ENCODE measurements around the gene SULT2B1.
"Not testable (repeated sequence)": the region's sequence is repeated elsewhere in the genome, so short reads cannot be mapped to it uniquely, and the experiment has no call there.

The SULT2B1 gene

GRCh38 chr19:48618916-48619691 is 67.1 kb downstream of the SULT2B1 start, which contains the start of the genes RPL18 and SPHK2:
RPL18 (minus strand) TSS chr19:48619178; CDS start chr19:48619143, 35 bp downstream.
SPHK2 (plus strand) TSS chr19:48619506; CDS start chr19:48620515, 1,009 bp downstream.
- peak; percentile 99 for DNase-seq (ENCODE audit: low read depth, low spot score)

DNA sequence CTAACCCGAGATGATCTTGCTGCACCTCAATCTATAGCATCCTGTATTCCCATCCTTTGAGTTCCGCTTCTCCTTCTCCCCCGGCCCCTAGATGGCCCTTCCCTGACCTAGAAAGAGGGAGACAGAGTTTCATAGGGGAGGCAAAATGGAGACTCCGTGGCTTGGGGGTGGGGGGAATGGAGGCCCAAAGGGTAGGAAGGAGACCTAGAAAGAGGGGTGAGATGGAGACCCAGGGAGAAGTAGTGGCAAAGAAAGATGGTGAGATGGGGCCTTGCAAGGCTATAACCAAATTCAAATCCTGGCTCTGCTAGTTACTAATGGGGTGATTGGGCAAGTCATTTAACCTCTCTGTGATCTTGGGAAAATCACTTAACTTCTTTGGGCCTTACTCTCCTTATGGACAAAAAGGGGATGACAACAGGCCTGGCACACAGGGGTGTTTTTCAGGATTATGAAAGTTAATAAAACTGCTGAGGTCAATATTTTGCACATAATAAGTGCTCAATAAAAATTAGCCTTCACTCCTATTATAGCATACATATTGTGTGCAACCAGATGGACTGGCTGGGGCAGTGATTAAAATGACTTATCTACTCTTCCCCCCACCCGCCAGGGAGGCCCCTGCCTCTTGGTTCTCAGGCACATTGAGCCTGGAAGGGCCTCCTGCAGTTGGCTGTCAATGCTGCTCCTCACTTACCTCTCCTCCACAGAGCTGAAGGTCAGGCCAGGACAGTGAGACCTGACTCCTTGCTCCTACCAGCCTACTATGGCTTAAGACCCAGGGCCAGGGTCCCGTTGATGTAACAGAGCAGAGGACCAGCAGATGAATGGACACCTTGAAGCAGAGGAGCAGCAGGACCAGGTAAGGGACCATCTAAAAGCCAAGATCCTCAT is 68.0 kb downstream of the SULT2B1 start:
- no peak for DNase-seq (ENCODE audit: low read depth, low spot score)

DNA sequence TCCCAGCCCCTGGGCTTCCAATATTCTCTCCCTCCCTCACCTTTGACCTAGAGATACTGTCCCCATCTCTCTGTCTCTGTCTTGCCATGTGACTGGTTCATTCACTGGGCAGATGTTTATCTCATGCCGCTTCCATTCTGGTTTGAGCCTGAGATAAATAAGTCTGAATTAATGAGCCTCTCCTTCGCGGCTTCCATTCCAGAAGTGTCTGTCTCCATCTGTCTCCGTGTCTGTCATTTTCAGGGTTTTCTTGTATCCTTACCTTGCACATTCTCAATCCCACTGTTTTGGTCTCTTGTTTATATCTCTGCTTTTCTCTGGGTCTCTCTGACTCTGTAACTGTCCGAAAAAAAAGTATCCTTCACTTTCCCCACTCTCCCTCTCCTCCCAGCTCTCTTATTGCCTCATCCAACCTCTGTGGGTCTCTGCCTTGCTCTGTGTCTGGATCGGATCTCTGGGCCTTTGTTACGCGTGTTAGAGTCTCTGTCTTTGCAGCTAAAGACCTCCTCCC is 71.6 kb downstream of the SULT2B1 start:
- no peak for DNase-seq (ENCODE audit: low read depth, low spot score)

DNA sequence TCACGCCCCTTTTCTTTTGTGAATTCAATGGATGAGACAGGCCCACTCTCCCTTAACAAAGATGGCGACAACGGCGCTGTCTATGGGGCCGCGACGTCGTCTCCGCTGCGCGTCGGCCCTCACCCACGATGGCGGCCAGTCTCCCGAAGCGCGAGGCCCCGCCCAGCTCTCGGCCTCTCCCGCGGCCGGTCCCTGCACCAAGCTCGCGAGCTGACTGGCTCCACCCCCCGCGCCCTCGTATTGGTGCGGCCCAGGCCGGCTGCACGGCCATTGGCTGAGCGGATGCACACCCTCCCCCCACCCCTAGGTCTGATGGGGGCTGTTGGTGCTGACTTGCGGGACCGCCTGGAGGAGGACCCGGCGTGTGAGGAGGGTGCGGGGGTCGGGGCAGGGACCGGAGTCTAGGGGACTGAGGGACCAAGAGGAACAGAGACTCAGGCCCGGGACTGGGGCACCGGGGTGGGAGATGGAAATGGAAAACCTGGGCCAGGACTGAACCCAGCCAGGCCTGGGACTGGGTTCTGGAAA is 72.2 kb downstream of the SULT2B1 start:
- no peak for DNase-seq (ENCODE audit: low read depth, low spot score)

- DNase-seq (ENCODE audit: low read depth, low spot score) = no peak
Measured at GRCh38 chr19:48624791-48625723, 73.1 kb downstream of the SULT2B1 start.

- DNase-seq (ENCODE audit: low read depth, low spot score) = no peak
Measured at GRCh38 chr19:48625891-48626327, 73.9 kb downstream of the SULT2B1 start.

GRCh38 chr19:48627201-48627864 is 75.4 kb downstream of the SULT2B1 start:
- DNase-seq (ENCODE audit: low read depth, low spot score) = no peak

GRCh38 chr19:48627865-48628314 is 75.9 kb downstream of the SULT2B1 start:
- no peak for DNase-seq (ENCODE audit: low read depth, low spot score)

DNA sequence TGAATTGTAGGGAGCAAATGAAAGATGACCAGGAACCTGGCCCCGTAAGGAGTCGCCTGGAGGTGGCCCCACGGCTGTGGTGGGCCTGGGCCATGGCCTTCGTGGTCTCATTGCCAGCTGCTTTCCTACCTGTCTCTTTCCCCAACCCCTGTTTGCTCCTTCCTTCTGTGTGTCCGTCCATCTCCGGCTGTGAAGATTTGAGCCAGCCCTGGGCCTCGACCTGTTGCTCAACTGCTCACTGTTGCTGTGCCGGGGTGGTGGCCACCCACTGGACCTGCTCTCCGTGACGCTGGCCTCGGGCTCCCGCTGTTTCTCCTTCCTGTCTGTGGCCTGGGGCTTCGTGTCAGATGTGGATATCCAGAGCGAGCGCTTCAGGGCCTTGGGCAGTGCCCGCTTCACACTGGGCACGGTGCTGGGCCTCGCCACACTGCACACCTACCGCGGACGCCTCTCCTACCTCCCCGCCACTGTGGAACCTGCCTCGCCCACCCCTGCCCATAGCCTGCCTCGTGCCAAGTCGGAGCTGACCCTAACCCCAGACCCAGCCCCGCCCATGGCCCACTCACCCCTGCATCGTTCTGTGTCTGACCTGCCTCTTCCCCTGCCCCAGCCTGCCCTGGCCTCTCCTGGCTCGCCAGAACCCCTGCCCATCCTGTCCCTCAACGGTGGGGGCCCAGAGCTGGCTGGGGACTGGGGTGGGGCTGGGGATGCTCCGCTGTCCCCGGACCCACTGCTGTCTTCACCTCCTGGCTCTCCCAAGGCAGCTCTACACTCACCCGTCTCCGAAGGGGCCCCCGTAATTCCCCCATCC is 76.7 kb downstream of the SULT2B1 start:
- no peak for DNase-seq (ENCODE audit: low read depth, low spot score)

- DNase-seq (ENCODE audit: low read depth, low spot score) = no peak
Measured at GRCh38 chr19:48629297-48629598, 77.3 kb downstream of the SULT2B1 start.

DNA sequence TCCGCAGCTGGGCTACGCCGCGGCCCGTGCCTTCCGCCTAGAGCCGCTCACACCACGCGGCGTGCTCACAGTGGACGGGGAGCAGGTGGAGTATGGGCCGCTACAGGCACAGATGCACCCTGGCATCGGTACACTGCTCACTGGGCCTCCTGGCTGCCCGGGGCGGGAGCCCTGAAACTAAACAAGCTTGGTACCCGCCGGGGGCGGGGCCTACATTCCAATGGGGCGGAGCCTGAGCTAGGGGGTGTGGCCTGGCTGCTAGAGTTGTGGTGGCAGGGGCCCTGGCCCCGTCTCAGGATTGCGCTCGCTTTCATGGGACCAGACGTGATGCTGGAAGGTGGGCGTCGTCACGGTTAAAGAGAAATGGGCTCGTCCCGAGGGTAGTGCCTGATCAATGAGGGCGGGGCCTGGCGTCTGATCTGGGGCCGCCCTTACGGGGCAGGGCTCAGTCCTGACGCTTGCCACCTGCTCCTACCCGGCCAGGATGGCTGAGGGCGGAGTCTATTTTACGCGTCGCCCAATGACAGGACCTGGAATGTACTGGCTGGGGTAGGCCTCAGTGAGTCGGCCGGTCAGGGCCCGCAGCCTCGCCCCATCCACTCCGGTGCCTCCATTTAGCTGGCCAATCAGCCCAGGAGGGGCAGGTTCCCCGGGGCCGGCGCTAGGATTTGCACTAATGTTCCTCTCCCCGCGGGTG is 77.8 kb downstream of the SULT2B1 start:
- DNase-seq (ENCODE audit: low read depth, low spot score) = no peak

DNA sequence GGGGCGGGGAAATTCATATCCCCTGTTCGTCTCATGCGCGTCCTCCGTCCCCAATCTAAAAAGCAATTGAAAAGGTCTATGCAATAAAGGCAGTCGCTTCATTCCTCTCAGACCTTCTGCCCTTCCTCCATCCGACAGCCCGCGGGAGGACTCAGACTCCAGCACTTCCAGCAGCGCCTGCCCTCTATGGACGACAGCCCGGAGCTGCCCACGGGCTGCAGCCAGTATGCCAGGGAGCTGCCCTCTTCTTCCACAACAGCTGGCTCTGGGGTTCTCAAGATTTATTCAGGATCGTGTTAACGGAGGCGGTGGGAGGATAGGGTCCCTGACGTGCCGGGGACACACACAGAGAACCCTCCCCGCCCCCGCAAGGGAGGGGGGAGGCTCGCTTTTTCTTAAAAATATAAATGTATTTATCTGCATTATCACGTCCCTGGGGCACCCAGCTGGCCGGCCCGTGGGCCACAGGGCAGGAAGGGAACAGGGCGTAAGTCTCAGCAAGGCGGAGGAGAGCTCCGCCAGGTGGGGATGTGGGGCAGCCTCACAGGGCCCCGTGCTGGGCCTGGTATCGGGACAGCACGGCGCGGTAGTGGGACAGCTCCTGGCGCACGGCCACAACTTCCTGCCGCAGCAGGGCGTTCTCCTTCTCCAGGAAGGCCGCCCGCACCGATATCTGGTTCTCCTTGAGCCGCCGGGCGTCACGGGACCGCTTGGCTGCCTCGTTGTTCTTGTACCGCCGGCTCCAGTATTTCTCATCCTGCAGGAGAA is 78.5 kb downstream of the SULT2B1 start:
- DNase-seq (ENCODE audit: low read depth, low spot score) = no peak

DNA sequence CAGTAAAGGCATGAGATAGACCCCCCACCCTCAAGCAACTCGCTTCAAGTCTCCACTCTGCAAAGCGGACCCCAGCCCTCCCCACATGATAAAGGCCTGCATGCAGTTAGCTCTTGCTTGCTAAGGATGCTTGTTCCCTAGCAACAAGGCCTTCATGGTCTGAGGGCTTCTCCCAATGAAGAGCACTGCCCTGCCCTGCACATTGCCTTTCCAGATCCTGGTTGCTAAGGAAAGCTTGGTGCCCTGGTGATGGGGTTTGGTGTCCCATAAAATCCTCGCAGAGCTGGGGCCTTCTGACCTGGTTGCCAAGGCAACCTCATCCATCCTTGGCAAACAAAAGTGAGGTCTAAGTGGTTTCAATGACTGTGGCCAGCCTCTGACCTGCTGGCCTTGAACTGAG is 79.3 kb downstream of the SULT2B1 start:
- DNase-seq (ENCODE audit: low read depth, low spot score) = no peak

DNA sequence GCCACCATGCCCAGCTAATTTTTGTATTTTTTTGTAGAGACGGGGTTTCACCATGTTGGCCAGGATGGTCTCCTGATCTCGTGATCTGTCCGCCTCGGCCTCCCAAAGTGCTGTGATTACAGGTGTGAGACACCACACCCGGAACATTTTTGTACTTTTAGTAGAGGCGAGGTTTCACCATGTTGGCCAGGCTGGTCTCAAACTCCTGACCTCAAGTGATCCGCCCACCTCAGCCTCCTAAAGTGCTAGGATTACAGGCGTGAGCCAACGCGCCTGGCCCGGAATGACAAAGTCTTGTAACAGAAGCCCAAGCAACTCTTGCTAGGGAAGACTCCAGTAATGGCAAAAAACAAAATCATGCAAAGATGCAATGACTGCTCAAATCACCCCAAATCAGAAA is 80.3 kb downstream of the SULT2B1 start:
- not testable (repeated sequence) for DNase-seq (ENCODE audit: low read depth, low spot score)

DNA sequence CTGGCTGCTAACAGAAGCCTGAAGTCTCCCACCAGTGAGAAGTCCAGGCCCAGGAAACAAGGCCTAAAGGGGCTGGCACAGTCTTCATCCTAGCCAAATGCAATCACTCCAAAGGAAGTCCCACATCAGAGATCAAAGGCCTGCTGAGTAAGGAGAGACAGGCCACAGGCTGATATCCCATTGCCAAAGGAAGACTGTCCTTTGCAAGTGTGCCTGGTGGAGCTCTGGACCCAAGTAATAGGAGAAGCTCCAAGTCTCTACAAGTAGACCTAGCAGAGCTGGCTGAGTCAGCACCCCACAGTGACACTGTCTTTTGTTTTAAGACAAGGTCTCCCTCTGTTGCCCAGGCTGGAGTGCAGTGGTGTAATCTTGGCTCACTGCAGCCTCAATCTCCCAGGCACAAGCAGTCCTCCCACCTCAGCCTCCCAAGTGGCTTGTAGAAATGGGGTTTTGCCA is 80.7 kb downstream of the SULT2B1 start:
- no peak for DNase-seq (ENCODE audit: low read depth, low spot score)

DNA sequence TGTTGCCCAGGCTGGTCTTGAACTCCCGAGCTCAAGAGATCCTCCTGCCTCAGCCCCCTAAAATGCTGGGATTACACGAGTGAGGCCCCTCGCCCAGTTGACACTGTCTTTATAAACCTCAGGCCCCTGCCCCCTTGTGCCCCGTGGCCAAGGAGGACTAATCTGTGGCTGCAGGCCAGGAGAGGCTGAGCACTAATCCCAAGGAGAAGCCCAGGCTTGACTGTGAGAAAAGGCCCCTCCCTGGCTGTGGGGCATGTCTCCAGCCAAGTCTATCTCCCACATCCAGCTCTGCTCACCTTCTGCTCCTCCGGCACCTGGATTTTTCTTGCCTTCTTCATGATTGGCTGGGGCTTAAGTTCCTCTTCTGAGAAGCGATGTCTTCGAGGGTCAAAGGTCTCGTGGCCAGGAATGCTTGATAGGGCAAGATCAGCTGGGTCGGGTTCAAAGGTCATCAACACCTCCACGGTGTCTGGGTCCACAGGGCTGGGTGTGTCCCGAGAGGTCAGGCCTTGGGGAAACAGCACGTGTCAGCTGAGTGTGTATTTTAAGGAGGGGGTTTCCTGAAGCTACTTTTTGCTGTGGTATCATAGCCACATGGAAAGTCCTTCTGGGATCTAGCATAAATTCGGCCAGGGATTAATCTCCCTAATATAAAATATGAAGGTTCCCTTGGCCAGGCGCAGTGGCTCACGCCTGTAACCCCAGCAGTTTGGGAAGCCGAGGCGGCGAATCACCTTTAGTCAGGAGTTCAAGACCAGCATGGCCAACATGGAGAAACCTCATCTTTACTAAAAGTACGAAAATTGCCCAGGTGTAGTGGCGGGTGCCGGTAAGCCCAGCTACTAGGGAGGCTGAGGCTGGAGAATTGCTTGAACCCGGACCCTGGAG is 81.4 kb downstream of the SULT2B1 start:
- no peak for DNase-seq (ENCODE audit: low read depth, low spot score)

- DNase-seq (ENCODE audit: low read depth, low spot score) = no peak
Measured at GRCh38 chr19:48634036-48634342, 82.0 kb downstream of the SULT2B1 start.

All from iPS DF 19.7 (cell line).